Right ventricle myocardium inferior (tissue), 1 donor: ENCODE results near the gene OLFML2A. TPM values are rescaled to one million over a fixed set of nuclear protein-coding genes. Genes with fewer than 3 reads are reported as not detected.
"Not testable (repeated sequence)": the region's sequence is repeated elsewhere in the genome, so short reads cannot be mapped to it uniquely, and the experiment has no call there.

ENCODE experiments used
- ATAC-seq: fragments of 200-7000 bp; cut with Tn5 transposase; one replicate; pipeline ENCODE4 v1.9.1; 2020; ENCODE audit warnings: mild to moderate bottlenecking, moderate library complexity
- DNase-seq: peaks from one replicate; pipeline ENCODE4 v3.0.0; 2021; ENCODE audit errors: missing footprints
- intact Hi-C: fragments of 100-400 bp; cut with DNase I; formaldehyde crosslinking; loops from one replicate; pipeline ENCODE4 v1.11.0; 2022
- long read RNA-seq: library from polyadenylated mRNA; unstranded; transcript quantifications from one replicate; pipeline ENCODE4 v2.0.0, GENCODE V29; 2021
- total RNA-seq: library from RNA; stranded (reverse); fragmentation: NEBNext Ultra II Directional; extraction: Animal tissue kit (Norgen Biotek cat#: 25700); gene quantifications from one replicate; pipeline ENCODE4 v1.2.1, GENCODE V29; 2021
- donor health status: DM: no; HTN: yes; CAD: no; lungs with severe emphysema.

Gene OLFML2A
- 27.3 TPM for total RNA-seq
- long read RNA-seq, partial matches to known transcripts, result 0 of 4 reads
- long read RNA-seq, other reads (novel, unspliced or antisense), result 4 of 4 reads

DNA sequence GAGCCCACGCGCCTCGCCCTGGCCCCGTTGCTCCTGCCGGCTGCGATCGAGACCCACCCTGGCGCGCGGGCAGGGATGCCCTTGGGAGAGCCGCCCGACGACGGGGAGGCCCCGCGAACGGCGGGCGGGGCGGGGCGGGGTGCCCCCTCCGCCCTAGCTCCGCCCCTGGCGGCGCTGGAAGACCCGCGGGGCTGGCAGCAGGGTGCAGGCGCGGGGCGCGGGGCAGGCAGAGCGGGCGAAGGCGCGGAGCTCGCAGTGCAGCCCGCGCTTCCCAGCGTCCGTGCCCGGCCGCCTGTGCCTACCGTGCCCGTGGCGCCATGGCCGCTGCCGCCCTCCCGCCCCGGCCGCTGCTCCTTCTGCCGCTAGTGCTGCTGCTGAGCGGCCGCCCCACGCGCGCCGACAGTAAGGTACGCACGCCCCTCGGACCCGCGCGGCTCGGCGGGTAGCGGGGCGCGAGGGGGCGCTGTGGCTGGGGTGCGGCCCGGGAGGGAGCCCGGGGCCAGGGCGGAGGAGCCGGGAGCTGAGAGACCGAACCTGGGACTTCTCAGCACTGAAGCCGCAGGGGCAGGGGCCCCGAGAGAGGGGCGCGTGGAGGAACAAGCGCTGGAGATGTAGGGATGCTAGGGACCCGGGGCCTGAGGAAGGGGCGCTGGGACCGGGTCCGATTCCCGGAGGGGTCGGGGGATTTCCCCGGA lies at the start of gene OLFML2A:
Gene OLFML2A (plus strand): TSS at position 180 of the 695 bp plus-strand sequence. CDS start 138 bp downstream, at position 318.
- intact Hi-C loops, result no loop called here
- ATAC-seq (peak; percentile 37), DNase-seq (no peak)

DNA sequence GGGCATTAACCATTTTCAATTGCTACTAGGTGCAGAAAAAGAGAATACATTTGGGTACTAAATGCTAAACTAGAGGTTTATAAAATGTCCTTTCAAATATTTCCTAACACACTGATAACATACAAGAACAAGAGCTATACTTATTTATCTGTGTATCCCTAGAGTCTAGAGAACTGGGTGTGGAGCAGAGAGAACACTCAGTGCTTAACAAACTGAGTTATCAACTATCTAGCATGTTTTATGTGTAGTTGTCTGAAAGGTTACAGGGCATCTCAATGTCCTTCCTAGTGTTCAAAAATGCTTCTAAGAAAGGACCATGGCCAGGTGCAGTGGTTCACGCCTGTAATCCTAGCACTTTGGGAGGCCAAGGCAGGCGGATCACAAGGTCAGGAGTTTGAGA lies 46.2 kb upstream of the OLFML2A start:
- no peak for DNase-seq
- no peak for ATAC-seq
- intact Hi-C loops, result no loop called here

DNA sequence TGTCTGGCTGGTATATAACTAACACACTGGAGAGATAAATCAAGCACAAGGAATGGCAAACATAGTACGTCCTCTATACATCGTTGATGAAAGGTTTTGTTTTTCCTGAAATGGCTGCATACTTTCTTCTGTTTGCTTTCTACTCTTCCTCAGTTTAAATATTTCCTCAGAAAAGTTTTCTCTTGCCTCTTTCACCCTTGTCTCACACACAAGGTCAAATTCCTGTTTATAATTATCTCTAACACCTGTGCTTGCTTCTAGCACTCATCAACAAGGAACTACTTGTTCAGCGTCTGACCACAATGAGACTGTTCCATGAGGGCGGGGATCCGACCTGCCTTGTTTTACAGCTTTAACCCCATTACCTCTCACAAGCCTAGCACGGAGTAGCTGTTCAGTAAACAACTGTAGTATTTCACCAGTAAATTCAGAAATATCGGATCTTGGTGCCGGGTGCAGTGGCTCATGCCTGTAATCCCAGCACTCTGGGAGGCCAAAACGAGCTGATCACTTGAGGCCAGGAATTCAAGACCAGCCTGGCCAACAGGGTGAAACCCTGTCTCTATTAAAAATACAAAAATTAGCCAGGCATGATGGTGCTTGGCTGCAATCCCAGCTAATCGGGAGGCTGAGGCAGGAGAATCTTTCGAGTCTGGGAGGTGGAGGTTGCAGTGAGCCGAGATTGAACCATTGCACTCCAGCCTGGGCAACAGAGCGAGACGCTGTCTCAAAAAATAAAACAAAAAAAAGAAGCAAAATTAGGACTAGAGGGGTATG lies 42.8 kb upstream of the OLFML2A start:
- DNase-seq (no peak), ATAC-seq (no peak)
- intact Hi-C loops, result no loop called here

DNA sequence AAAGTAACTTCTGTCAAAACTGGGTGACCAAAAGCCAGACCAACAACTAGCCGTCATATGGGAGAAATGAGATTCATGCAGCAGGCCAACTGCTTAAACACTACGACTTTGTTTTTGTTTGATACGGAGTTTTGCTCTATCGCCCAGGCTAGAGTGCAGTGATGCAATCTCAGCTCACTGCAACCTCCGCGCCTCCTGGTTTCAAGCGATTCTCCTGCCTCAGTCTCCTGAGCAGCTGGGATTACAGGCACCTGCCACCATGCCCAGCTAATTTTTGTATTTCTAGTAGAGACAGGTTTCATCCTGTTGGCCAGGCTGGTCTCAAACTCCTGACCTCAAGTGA lies 42.2 kb upstream of the OLFML2A start:
- intact Hi-C loops, ATAC-seq, DNase-seq: not testable (repeated sequence)

DNA sequence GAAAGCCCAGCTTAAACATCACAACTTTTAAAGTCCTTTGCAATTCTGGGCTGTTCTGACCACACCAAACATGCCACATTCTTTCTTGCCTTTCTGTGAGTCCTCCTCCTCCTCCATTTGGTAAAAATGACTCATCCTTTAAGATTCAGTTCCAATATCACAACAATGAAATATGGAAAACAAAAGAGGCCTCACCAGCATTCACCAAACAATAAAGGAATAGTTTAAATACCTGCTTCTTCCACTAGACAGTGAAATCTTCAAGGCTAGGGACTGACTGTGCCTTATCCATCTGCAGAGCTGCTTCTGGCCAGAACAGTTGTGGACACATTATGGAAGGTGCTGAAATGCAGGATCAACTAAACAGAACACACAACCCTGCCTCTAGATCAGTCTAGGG lies 41.8 kb upstream of the OLFML2A start:
- intact Hi-C loops, result no loop called here
- no peak for ATAC-seq
- no peak for DNase-seq

DNA sequence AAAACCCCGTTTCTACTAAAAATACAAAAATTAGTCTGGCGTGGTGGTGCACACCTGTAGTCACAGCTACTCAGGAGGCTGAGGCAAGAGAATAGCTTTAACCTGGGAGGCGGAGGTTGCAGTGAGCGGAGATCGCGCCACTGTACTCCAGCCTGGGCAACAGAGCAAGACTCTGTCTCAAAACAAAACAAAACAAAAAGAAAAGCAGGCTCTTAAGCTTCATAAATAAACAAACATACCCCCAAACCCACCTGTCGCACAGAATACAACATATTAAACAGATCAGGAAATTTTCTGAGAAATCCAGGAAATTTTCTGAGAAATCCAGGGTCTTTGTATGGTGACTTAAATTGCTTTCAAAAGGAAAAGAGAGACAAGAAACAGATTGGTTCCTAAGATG lies 38.9 kb upstream of the OLFML2A start:
- intact Hi-C loops, ATAC-seq, DNase-seq: not testable (repeated sequence)

DNA sequence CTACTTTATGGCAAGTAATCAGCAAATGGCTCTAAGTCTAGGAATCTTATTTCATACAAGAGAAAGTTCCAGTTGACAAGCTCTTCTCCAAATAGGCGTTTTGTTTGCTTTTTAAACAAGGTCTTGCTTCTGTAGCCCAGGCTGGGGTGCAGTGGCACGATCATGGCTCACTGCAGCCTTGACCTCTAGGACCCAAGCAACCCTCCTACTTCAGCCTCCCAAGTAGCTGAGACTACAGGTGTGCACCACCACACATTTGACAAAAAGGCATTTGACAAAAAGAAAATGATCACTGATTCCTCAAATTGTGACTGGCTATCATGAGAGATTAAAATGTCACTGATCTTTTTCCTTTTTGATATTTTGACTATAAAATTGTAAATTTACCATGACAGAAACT lies 37.6 kb upstream of the OLFML2A start:
- intact Hi-C loops, result no loop called here
- no peak for ATAC-seq
- no peak for DNase-seq

DNA sequence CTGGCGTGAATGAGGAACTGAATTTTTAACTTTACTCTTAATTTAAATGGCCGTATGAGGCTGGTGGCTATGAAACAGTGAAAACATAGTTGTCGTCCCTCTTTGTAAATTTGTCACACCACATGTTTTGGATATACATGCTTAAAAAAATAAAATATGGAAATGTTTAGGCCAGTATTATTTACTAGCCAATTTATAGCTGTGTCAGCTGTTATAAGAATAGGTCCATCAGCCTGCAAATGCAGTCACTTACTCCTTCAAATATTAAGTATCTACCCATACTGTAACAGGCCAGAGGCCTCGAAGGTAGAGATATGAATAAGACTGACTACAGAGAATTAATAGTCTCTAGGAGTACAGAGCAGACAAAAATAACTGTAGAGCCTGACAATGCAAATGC lies 35.8 kb upstream of the OLFML2A start:
- intact Hi-C loops, result no loop called here
- no peak for DNase-seq
- no peak for ATAC-seq

DNA sequence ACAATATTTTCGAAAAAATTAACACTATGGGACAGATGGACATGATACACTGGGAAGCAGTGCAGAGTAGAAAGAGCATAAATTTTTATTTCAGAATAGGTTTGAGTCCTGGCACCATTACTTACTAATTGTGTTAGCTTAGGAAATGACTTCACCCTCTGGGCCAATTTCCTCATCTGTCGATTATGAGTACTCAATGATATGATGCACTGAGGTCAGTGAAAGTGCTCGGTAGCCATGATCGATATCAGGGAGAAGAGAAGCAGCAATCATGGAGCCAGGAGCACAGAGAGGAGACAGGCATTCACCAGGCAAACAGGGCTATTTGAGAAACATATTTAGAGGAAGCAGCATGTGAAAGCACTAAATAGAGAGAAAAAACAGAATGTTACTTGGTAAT lies 35.3 kb upstream of the OLFML2A start:
- ATAC-seq, result no peak
- intact Hi-C loops, result no loop called here

DNA sequence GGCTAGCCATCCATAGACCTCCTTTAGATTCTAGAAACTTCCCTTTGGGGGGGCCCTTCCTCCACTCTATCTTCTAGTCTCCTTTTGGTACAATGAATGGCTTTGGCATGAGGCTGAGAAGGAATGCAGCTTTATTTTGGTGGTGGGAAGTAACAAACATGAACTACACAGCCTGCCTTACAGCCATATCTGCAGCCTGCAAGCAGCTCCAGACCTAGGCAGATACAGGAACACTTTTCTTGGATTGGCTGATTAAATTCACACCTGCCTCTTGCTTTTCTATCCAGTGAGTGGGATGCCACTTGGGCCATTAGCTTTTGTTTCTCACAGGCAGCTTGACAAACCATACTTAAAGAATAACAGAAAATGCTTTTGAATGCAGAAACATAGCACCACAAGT lies 34.0 kb upstream of the OLFML2A start:
- DNase-seq (no peak), ATAC-seq (no peak)
- intact Hi-C loops, result no loop called here

More for the DNA sequence above, 35.3 kb upstream of the OLFML2A start:
- no peak for DNase-seq

DNA sequence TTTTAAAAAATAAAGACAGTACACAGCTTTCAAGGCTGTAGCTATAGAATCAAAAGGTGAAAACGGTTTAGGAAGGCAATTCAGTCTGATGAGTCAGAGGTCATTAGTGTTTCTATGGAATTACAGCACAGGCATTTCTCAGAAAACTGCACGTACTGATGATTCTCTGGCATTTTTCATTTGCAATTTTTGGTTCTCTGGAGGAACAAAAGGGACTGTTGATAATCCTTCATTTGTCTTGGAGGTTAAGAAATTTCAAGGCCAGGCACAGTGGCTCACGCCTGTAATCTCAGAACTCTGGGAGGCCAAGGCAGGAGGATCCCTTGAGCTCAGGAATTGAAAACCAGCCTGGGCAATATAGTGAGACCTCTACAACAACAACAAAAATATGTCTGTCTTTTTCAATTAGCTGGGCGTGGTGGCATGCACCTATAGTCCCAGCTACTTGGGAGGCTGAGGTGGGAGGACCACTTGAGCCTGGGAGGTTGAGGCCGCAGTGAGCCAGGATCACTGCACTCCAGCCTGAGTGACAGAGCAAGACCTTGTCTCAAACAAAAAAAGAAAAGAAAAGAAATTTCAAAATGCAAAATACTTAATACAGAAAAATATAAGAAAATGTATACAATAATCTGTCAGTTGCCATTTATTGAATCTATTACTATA lies 33.1 kb upstream of the OLFML2A start:
- intact Hi-C loops, result no loop called here
- no peak for ATAC-seq
- no peak for DNase-seq

DNA sequence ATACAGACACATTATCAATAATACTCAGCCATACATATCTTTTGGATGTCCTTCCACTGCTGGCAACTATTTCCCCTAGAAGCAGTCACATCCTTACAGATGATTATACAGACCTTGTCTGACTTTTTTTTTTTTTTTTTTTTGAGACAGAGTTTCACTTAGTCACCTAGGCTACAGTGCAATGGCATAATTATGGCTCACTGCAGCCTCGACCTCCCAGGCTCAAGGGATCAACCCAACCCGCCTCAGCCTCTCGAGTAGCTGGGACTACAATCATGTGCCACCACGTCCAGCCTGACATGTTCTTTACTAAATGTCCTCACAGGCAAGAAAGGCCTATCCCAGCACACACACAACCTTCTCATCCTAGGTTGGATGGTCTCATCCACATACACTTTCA lies 29.9 kb upstream of the OLFML2A start:
- no peak for DNase-seq
- ATAC-seq, result no peak
- intact Hi-C loops, result no loop called here

DNA sequence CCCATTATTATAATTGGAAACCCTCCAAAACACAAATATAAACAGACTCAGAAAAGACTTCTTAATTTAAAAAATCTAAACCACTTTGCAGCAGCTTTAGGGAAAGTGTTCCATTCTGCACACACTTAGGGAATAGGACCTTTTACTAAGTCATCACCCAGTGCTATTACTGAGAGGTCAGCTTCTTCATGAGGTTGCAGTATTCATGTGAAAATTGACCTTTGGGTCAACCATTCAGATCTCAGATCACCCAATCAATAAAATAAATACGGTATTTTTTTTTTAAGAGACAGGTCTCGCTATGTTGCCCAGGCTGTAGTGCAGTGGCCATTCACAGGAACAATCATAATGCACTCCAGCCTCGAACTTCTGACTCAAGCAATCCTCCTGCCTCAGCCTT lies 27.6 kb upstream of the OLFML2A start:
- intact Hi-C loops, result no loop called here
- DNase-seq, result no peak
- no peak for ATAC-seq

DNA sequence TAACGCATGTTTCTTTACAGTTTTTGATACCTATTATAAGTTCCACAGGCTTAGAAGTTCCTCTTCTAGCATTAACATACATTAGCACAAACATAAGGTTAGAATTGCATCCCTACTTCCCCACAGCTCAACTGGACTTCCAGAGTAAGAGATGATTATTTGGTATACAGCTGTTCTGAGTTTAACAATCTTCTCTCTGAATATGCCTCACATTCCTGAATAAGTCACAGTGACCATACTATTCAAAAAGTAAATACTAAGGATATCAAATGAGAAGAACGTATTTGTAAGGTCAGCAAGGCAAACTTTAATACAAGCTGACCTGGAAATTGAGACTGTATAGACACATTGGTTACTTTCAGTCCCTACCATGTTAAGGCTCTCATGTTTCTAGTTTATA lies 27.2 kb upstream of the OLFML2A start:
- DNase-seq (no peak), ATAC-seq (no peak)
- intact Hi-C loops, result no loop called here

DNA sequence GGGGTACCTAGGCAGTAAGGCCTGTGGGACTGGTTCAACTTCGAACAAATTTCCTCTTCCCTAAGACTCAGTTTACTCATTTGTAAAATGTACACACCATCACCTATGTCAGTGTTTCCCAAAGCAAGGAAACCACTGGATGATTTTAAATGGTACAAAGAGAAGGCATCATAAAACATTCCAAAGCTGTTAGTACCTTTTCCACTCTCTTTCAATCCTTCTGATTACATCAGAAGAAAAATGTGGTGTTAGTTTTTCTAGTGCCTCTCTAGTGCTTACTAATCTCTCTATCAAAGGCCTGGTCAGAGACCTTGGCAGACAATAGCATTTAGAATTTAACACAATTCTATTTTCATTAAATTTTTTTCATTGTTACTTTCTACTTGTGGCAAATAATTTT lies 24.0 kb upstream of the OLFML2A start:
- intact Hi-C loops, result no loop called here
- DNase-seq (no peak), ATAC-seq (no peak)

DNA sequence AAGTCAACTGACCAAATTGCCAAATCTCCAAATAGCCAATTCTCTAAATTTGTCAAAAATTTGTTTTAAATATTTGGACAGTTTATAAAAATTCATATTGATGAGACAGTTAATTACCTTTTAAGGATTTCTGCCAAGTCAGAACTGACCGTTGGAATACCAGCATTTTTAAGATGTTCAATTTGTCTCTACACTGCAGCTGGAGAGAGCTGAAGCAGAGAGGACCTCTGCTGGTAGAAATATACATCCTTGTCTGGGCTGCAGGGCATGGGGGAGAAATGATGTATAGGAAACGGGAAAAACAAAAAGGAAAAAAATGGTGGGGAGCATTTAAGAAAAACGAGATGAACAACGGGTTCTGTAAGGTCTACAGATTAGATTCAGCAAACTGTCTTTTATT lies 22.6 kb upstream of the OLFML2A start:
- ATAC-seq, result no peak
- DNase-seq, result no peak
- intact Hi-C loops, result no loop called here

DNA sequence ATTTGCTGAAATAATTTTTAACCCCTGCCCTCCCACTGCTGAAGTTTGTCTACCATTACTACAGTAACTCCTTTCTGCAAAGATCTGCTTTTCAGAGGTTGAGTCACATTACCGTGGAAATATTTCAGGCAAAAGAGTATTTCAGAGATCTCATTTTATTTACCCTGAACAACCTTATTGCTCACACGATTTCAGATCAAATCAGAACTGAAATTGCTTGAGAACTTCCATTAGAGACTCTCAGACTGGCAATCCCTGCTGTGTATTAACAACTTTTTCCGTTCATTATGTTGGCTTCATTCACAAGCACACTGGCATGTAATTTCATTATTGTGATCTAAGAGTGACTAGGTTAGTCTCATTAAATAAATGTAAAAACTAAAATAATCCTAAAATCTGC lies 21.9 kb upstream of the OLFML2A start:
- intact Hi-C loops, result no loop called here
- ATAC-seq (no peak), DNase-seq (no peak)

DNA sequence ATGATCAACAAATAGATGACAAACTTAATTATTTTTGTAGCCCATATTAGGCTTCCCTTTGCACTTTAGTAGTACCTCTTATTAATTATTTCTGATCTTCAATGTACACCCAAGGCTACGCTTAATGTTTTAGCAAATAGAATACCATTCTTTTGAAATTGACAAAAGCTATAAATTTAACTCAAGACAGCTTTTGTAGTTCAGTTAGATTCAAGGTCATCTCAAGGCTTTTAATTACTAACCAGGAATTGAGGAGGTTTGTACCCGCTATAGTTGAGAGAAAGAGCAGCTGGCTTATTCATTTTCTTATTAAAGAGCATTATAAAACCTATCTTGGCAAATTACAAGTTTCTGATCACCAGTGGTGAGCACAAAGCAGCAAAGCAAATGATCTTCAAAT lies 20.9 kb upstream of the OLFML2A start:
- no peak for ATAC-seq
- intact Hi-C loops, result no loop called here

DNA sequence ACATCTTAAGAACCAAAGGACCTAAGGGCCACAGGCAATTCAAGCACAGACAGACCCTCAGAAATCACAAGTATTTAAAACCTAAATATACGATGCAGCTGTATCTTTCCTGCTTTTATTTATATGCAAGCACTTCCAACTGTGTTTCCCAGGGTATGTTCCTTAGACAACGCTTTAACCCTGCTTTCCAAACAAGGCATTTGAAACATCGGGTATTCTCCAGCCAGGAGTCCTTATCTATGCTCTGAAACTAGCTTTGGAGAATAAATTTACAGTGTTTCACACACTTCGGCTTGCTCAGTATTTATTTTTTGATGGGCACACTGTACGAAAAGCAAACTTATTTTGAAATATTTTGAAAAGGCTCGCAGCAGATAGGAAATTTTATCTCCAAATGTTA lies 19.3 kb upstream of the OLFML2A start:
- DNase-seq (no peak), ATAC-seq (no peak)
- intact Hi-C loops, result no loop called here

More for the DNA sequence above, 20.9 kb upstream of the OLFML2A start:
- DNase-seq, result no peak

DNA sequence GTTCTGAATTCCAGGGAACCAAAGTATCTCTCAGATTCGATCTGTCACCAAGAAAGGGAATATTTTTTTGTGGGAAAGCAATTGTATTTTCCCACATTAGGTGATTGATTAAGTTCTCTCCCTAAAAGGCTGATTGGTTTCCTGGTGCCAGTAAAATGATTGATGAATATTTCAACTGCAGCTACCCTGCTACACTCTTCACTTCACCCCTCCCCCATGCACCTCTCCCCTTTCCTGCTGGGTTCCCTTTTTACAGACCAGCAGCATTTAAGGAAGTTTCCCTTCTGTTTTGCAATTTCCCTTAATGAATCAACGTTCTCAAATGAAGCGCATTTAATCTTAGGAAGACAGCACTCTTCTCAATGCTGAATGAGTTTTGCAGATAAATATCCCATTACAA lies 18.9 kb upstream of the OLFML2A start:
- intact Hi-C loops, result no loop called here

More for the DNA sequence above, 18.9 kb upstream of the OLFML2A start:
- ATAC-seq (no peak), DNase-seq (no peak)
